GM19025 (cell line): Measurements from ENCODE around the gene PCDHGA4.
"Not testable (repeated sequence)": the region's sequence is repeated elsewhere in the genome, so short reads cannot be mapped to it uniquely, and the experiment has no call there.

Source experiments
- ATAC-seq: cut with Tn5 transposase; IDR thresholded peaks from one replicate; pipeline ENCODE4 v1.9.1; 2021; ENCODE audit warnings: mild to moderate bottlenecking, low read depth, moderate library complexity; ENCODE audit not compliant: unreplicated experiment

PCDHGA4 gene

DNA sequence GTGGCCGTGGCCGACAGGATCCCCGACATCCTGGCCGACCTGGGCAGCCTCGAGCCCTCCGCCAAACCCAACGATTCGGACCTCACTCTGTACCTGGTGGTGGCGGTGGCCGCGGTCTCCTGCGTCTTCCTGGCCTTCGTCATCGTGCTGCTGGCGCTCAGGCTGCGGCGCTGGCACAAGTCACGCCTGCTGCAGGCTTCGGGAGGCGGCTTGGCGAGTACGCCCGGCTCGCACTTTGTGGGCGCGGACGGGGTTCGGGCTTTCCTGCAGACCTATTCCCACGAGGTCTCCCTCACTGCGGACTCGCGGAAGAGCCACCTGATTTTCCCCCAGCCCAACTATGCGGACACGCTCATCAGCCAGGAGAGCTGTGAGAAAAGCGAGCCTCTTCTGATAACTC lies 8.8 kb upstream of the PCDHGA4 start:
- not testable (repeated sequence) for ATAC-seq

DNA sequence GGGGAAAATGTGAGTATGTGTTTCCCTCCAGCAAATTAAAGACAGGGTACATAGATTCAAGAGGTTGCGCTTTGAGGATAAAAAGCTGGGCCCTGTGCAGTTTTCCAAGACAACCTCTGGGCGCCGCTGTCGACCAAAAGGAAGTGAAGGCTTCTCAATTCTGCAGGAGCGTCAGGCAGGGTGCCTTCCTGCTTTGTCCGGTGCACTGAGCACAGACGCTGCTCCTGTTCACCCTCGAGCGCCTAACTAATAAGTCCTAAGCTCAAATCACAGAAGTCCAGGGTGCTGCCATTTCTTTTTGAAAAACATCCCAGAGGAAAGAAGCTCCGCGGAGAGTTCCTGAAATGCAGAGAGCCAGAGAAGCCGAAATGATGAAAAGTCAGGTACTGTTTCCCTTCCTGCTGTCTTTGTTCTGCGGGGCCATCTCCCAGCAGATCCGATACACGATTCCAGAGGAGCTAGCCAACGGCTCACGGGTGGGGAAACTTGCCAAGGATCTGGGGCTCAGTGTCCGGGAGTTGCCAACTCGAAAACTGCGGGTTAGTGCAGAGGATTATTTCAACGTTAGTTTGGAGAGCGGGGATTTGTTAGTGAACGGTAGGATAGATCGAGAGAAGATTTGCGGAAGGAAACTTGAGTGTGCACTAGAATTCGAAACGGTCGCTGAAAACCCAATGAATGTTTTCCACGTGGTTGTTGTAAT lies 4.8 kb upstream of the PCDHGA4 start, which contains the start of gene PCDHGB1:
Gene PCDHGB1, plus strand, starts transcription at position 183 of the 703 bp plus-strand sequence. Its CDS starts 162 bp downstream, at position 345.
- no peak for ATAC-seq

DNA sequence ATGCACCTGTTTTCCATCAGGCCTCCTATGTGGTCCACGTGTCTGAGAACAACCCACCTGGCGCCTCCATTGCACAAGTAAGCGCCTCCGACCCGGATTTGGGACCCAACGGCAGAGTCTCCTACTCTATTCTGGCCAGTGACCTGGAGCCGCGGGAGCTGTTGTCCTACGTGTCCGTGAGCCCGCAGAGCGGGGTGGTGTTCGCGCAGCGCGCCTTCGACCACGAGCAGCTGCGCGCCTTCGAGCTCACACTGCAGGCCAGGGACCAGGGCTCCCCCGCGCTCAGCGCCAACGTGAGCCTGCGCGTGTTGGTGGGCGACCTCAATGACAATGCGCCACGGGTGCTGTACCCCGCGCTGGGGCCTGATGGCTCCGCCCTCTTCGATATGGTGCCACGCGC lies 3.2 kb upstream of the PCDHGA4 start:
- no peak for ATAC-seq

DNA sequence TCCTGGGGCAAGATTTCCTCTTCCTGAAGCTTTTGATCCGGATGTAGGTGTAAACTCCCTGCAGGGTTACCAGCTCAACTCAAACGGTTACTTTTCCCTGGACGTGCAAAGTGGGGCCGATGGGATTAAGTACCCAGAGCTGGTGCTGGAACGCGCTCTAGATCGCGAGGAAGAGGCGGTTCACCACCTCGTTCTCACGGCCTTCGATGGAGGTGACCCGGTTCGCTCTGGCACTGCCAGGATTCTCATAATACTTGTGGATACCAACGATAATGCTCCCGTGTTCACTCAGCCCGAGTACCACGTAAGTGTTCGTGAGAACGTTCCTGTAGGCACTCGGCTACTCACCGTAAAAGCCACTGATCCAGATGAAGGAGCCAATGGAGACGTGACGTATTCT lies 820 bp downstream of the PCDHGA4 start:
- no peak for ATAC-seq

DNA sequence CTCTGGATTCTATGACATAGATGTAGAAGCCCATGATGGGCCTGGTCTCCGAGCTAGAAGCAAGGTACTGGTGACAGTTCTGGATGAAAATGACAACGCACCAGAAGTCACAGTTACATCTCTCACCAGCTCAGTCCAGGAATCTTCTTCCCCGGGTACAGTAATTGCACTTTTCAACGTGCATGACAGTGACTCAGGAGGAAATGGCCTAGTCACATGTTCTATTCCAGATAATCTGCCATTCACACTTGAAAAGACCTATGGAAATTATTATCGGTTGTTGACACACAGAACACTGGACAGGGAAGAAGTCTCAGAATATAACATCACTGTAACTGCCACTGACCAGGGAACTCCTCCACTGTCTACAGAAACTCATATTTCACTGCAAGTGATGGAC lies 1.3 kb downstream of the PCDHGA4 start:
- ATAC-seq = no peak

DNA sequence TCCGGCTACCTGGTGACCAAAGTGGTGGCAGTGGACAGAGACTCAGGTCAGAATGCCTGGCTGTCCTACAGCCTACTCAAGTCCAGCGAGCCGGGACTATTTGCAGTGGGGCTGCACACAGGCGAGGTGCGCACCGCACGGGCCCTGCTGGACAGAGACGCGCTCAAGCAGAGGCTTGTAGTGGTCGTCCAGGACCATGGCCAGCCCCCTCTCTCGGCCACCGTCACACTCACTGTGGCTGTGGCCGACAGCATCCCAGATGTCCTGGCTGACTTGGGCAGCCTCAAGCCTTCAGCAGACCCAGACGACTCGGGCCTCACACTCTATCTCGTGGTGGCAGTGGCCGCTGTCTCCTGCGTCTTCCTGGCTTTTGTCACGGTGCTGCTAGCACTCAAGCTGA lies 2.1 kb downstream of the PCDHGA4 start:
- no peak for ATAC-seq

DNA sequence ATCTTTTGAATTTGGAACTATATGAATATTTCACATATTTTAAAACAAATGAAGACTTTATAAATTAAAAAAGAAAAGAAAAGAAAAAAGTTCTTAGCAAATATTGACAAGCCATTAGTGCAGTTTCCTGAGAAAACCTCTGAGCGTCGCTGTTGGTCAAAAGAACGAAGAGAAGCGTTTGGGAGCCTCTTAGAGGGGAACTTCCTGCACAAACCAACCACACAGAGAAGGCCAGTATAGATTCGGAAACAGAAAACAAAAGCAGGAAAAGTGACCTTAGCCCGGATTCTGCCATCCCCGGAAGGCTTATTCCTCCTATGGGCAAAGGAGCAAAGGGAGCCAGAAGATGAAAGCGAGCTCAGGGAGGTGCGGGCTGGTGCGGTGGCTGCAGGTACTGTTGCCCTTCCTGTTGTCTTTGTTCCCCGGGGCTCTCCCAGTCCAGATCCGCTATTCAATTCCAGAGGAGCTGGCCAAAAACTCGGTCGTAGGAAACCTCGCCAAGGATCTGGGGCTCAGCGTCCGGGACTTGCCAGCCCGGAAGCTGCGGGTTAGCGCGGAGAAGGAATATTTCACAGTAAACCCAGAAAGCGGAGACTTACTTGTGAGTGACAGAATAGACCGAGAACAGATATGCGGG lies 5.1 kb downstream of the PCDHGA4 start, which contains the start of gene PCDHGB2:
Gene PCDHGB2, plus strand, starts transcription at position 205 of the 637 bp plus-strand sequence. Its CDS starts 142 bp downstream, at position 347.
- no peak for ATAC-seq

DNA sequence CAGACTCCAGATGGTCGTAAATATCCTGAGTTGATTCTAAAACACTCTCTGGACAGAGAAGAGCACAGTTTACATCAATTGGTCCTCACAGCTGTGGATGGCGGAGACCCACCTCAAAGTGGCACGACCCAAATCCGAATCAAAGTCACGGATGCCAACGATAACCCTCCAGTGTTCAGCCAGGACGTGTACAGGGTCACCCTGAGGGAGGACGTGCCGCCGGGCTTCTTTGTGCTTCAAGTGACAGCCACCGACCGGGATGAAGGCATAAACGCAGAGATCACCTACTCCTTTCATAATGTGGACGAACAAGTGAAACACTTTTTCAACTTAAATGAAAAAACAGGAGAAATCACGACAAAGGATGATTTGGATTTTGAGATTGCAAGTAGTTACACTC lies 5.9 kb downstream of the PCDHGA4 start:
- ATAC-seq = no peak

DNA sequence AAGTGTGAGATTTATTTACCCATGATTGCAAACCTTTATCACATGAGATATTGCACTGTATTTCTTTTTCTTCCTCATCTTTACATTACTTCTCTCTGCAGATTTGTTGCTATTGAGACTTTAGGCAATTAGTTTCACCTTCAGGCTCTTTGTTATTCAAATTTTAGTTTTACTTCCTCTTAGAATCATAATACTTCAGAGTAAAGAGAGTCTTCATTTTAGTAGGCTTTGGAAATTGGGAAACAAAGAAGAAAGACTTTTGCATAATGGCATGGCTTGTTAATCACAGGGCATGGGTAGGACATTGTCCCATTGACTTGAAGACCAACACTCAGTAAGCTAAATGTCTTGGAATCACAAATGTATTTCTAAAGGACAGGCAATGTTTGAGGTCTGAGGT lies 7.9 kb downstream of the PCDHGA4 start:
- no peak for ATAC-seq

DNA sequence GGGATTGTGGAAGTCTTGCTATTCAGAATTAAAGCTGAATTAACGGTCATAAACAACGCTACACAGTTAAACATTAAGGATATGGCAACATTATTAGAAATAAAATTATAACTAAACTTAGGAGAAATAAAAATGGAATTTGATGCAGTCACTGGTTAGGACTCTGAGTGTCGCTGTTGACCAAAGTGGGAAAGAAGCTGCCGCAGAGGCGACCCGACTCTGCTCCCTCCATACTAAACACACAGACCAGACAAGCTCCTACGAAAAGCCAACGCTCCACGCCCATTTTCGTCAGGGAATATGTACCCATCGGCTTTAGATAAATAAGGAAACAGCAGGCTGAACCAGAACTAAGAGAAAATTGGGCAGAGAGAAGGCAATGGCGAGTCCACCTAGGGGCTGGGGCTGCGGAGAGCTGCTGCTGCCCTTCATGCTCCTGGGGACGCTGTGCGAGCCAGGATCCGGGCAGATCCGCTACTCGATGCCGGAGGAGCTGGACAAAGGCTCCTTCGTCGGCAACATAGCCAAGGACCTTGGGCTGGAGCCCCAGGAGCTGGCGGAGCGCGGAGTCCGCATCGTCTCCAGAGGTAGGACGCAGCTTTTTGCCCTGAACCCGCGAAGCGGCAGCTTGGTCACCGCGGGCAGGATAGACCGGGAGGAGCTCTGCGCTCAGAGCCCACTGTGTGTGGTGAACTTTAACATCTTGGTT lies 9.3 kb downstream of the PCDHGA4 start, which contains the start of gene PCDHGA5:
Gene PCDHGA5, plus strand, starts transcription at position 211 of the 709 bp plus-strand sequence. Its CDS starts 169 bp downstream, at position 380.
- ATAC-seq = no peak

DNA sequence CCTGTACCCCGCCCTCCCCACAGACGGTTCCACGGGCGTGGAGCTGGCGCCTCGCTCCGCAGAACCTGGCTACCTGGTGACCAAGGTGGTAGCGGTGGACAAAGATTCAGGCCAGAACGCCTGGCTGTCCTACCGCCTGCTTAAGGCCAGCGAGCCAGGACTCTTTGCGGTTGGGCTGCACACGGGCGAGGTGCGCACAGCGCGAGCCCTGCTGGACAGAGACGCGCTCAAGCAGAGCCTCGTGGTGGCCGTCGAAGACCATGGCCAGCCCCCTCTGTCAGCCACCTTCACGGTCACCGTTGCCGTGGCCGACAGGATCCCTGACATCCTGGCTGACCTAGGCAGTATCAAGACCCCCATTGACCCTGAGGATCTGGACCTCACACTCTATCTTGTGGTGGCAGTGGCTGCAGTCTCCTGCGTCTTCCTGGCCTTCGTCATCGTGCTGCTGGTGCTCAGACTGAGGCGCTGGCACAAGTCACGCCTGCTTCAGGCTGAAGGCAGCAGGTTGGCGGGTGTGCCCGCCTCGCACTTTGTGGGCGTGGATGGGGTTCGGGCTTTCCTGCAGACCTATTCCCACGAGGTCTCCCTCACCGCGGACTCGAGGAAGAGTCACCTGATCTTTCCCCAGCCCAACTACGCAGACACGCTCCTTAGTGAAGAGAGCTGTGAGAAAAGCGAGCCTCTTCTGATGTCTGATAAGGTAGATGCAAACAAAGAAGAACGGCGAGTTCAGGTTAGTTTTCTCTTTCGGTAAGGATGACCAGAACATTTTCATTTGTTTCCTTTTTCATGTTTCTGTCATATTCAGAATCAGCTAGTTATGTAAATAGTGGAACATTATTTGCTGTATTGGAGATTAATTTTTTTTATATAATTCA lies 11.4 kb downstream of the PCDHGA4 start:
- ATAC-seq = no peak

DNA sequence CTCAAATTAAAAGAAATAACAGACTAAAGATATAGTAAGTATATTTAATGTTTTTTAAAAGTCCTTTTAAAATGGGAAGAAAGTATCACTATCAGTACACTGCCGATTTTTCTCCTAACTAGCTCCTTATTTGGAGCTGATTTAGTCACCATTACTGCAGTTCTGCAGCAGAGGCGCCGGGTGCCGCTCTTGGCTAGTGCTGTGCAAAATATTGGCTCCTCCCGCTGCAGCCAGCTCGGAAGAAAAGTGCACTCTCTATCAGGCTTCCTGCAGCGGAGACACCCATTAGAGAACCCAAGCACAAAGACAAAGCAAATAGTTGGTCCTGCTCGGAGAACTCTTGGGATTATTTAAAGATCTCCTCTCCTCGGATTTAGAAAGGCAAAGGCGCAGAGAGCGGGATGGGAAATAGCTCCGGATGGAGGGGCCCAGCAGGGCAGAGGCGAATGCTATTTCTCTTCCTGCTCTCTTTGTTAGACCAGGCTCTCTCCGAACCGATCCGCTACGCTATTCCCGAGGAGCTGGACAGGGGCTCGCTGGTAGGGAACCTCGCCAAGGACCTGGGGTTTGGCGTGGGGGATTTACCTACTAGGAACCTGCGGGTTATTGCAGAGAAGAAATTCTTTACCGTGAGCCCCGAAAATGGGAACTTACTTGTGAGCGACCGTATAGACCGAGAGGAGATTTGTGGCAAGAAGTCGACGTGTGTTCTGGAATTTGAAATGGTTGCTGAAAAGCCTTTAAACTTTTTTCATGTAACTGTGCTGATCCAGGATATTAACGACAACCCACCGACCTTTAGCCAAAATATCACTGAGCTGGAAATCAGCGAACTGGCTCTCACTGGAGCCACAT lies 15.4 kb downstream of the PCDHGA4 start, which contains the start of gene PCDHGB3:
Gene PCDHGB3, plus strand, starts transcription at position 249 of the 855 bp plus-strand sequence. Its CDS starts 153 bp downstream, at position 402.
- ATAC-seq = no peak

DNA sequence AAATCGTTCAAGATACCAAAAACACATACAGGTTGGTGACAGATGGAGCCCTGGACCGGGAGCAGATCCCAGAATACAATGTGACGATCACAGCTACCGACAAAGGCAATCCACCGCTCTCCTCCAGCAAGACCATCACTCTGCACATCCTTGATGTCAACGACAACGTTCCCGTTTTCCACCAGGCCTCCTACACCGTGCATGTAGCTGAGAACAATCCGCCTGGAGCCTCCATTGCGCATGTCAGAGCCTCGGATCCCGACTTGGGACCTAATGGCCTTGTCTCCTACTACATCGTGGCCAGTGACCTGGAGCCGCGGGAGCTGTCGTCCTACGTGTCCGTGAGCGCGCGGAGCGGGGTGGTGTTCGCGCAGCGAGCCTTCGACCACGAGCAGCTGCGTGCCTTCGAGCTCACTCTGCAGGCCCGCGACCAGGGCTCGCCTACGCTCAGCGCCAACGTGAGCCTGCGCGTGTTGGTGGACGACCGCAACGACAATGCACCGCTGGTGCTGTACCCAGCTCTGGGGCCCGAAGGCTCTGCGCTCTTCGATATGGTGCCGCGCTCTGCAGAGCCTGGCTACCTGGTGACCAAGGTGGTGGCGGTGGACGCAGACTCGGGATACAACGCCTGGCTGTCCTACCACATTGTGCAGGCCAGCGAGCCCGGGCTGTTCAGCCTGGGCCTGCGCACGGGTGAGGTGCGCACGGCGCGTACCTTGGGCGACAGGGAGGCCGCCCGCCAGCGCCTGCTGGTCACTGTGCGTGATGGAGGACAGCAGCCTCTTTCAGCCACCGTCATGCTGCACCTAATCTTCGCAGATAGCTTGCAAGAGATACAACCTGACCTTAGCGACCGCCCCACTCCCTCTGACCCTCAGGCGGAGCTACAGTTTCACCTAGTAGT lies 17.0 kb downstream of the PCDHGA4 start:
- no peak for ATAC-seq

DNA sequence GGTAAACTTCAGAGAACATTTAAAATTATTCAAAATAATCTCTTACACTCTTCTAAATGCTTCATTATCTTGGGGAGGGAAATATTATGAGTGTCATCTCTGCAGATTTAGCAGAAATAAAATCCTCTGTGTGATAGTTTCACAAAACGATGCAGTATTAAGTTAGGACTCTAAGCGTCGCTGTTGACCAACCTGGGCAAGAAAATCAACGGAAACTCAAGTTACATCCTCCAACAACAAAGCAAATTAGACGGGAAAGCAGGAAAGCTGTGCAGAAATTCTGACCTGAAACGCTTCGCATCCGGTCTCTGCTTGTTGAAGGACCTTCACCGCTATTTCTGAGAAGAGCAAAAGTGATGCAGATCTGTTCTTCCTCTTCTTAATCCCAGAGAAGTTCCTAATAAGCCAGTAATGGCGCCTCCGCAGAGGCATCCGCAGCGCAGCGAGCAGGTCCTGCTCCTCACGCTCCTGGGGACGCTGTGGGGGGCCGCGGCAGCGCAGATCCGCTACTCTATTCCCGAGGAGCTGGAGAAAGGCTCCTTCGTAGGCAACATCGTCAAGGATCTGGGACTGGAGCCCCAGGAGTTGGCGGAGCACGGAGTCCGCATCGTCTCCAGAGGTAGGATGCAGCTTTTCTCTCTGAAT lies 19.0 kb downstream of the PCDHGA4 start, which contains the start of gene PCDHGA6:
Gene PCDHGA6, plus strand, starts transcription at position 219 of the 645 bp plus-strand sequence. Its CDS starts 193 bp downstream, at position 412.
- no peak for ATAC-seq

DNA sequence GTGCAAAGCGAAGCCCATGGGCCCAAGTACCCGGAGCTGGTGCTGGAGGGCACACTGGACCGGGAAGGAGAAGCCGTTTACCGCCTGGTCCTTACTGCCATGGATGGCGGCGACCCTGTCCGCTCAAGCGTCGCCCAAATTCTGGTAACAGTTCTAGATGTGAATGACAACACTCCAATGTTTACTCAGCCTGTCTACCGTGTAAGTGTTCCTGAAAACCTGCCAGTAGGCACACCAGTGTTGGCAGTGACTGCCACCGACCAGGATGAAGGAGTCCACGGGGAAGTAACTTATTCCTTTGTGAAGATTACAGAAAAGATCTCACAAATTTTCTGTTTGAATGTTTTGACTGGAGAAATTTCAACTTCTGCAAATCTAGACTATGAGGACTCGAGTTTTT lies 19.8 kb downstream of the PCDHGA4 start:
- no peak for ATAC-seq

DNA sequence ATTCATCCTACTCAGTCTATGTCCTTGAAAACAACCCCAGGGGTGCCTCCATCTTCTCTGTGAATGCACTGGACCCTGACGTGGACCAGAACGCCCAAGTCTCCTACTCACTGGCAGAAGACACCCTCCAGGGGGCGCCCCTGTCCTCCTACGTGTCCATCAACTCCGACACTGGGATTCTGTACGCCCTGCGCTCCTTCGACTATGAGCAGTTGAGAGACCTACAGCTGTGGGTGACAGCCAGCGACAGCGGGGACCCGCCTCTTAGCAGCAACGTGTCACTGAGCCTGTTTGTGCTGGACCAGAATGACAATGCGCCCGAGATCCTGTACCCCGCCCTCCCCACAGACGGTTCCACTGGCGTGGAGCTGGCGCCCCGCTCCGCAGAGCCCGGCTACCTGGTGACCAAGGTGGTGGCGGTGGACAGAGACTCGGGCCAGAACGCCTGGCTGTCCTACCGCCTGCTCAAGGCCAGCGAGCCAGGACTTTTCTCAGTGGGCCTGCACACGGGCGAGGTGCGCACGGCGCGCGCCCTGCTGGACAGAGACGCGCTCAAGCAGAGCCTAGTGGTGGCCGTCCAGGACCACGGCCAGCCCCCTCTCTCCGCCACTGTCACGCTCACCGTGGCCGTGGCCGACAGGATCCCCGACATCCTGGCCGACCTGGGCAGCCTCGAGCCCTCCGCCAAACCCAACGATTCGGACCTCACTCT lies 20.8 kb downstream of the PCDHGA4 start:
- not testable (repeated sequence) for ATAC-seq
